AG09309 (cell line): ENCODE data around the gene SPATA31D3.

ENCODE experiments used
- DNase-seq: peaks from one replicate; pipeline ENCODE4 v3.0.0-alpha.2; 2010; ENCODE audit warnings: low read depth
- H3K4me3 ChIP-seq: 2 replicates; pipeline ENCODE4 v1.5.1; 2011; ENCODE audit warnings: mild to moderate bottlenecking, low read depth, low read length, moderate library complexity; ENCODE audit not compliant: control insufficient read depth
- TF ChIP-seq, protein P1 (sequence below): IDR thresholded peaks from 2 replicates; pipeline ENCODE4 v1.5.1; 2011; ENCODE audit warnings: mild to moderate bottlenecking, low read depth, low read length, inconsistent platforms; ENCODE audit not compliant: insufficient read depth, control insufficient read depth; ENCODE audit errors: missing control alignments

Gene SPATA31D3

DNA sequence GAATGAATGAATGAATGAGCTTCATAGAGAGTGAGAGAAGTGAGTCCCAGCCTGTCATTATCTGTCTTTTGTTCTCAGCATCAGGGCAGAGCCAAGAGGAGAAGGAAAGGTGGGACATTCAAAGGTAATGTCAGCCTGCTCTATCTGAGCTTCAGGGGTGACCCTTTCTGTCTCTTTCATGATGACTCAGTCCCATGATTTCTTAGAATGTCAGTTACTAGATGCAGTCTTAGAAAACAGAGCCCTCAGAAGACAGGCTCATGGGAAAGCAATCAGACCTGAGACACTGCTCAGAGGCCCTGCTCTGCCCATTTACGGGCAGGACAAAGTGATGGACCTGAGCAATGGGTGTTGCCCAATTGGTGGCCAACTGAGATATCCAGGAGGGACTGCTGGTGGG is 46.4 kb downstream of the SPATA31D3 start:
- TF ChIP-seq, protein P1, sequence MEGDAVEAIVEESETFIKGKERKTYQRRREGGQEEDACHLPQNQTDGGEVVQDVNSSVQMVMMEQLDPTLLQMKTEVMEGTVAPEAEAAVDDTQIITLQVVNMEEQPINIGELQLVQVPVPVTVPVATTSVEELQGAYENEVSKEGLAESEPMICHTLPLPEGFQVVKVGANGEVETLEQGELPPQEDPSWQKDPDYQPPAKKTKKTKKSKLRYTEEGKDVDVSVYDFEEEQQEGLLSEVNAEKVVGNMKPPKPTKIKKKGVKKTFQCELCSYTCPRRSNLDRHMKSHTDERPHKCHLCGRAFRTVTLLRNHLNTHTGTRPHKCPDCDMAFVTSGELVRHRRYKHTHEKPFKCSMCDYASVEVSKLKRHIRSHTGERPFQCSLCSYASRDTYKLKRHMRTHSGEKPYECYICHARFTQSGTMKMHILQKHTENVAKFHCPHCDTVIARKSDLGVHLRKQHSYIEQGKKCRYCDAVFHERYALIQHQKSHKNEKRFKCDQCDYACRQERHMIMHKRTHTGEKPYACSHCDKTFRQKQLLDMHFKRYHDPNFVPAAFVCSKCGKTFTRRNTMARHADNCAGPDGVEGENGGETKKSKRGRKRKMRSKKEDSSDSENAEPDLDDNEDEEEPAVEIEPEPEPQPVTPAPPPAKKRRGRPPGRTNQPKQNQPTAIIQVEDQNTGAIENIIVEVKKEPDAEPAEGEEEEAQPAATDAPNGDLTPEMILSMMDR, result no peak
- DNase-seq, result no peak
- no peak overlapping the region for H3K4me3 ChIP-seq

DNA sequence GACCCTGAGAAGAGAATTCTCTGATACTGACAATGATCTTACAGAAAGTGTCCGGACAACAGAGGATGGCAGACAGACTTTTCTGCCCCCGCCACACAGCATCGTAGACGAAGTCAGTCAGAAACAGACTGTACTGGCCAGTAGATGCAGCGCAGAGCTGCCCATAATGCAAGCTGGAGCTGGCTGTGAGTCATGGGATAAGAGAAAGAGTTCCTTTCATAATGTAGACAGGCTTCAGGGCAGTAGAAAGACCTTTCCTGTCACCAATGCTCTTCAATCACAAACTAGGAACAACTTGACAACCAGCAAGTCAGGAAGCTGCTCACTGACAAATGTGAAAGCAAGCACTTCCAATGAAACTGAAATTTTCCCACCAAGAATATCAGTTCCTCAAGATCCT is 50.4 kb downstream of the SPATA31D3 start:
- no peak overlapping the region for H3K4me3 ChIP-seq
- TF ChIP-seq, protein P1, result no peak
- no peak for DNase-seq
